Stimulated activated CD4-positive, alpha-beta T cell treated with anti-CD3 and anti-CD28 coated beads, Interleukin-1b, Interleukin-23, amount 100 ng/mL, for 4 hours (primary cell): ENCODE results near the gene CDC42EP2.
A peak's percentile ranks its signal among the peaks of the same experiment; 100 is the strongest.

Source experiments
- DNase-seq, 2 donors: peaks; one replicate each; pipeline ENCODE4 v3.0.0-alpha.2; 2020; ENCODE audit warnings: low read depth in 2 of 2

Gene CDC42EP2

DNA sequence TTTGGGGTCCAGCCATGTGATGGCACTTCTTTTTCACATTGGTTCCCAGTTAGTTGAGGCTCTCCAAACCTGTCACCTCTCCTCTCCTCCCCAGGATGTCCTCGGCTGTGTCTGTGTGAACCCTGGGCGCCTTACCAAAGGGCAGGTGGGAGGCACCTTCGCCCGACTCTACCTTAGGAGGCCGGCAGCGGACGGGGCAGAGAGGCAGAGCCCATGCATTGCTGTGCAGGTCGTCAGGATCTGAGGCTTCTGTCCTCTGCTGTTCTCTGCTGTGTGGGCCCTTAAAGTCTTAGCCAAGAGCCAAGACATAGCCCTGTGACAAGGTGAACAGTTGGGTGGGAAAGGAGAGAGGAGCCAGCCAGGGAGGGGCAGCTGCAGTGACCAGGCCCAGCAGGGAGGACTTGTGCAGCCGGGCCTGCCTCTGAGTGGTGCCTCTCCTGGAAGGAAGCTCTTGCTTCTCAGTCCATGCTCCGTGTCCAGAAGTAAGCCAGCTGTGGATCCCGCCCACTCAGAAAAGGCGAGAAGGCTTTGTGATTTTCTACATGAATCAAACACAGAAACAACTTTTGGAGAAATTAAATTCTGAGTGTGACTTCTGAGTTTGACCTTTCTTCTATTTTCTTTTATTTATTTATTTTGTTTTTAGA lies 17.5 kb upstream of the CDC42EP2 start:
- DNase-seq = no peak

DNA sequence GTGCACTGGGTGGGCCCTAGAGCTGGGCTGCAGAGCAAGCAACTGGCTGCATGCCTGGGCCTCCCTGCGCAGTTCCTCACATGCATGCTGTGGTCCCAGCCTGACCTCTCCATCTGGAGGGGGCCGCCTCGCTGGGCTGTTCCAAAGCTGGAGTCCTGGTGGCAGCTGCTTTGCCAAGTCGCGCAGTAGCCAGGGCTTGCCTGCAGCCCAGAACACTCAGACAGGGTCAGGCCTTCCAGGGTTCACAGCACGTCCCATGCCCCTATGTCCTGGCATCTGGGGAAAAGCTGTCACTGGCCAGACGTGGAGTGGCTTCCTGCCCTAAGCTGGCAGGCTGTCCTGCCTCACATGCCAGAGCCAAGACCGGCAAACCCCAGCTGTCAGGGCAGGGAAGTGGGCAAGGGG lies 16.5 kb upstream of the CDC42EP2 start:
- DNase-seq = no peak

- no peak for DNase-seq
Measured at GRCh38 chr11:65298655-65299179, 15.9 kb upstream of the CDC42EP2 start.

- no peak for DNase-seq
Measured at GRCh38 chr11:65300621-65301275, 13.9 kb upstream of the CDC42EP2 start.

GRCh38 chr11:65301491-65302329 lies 13.0 kb upstream of the CDC42EP2 start:
- no peak for DNase-seq

GRCh38 chr11:65303555-65303954 lies 11.1 kb upstream of the CDC42EP2 start:
- no peak for DNase-seq

GRCh38 chr11:65304110-65304509 lies 10.6 kb upstream of the CDC42EP2 start:
- DNase-seq = no peak

- DNase-seq = no peak
Measured at GRCh38 chr11:65304613-65305012, 10.1 kb upstream of the CDC42EP2 start.

- no peak for DNase-seq
Measured at GRCh38 chr11:65305501-65306268, 9.0 kb upstream of the CDC42EP2 start.

GRCh38 chr11:65307298-65308229 lies 7.1 kb upstream of the CDC42EP2 start:
- no peak for DNase-seq

DNA sequence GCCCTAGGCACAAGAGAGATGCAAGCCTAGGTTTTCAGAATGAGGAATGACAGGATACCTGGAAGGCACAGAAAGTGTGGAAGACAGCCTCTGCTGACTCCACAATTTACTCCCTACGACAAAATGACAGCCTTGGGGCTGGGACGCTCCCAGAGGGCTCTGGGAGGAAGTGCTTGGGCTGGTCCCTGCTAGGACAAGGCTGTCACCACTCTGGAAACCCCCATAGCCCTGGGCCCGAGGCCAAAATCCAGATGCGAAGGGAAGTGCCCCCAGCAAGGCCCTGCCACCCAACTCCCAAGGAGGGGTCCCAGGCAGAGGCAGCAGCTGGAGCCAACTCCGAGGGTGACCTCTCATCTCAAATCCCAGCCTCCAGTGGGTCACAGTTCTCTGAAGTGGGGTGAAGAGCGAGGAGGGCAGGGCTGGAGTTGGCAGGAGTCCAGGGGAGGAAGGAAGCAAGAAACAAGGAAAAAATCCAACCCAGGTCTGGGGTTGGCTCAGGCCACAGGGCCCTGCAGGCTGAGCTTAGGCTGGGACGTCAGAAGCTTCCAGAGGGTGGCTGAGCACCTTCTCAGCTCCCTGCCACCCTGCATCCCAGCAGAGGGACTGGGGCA lies 6.3 kb upstream of the CDC42EP2 start:
- no peak for DNase-seq

GRCh38 chr11:65309006-65309405 lies 5.7 kb upstream of the CDC42EP2 start:
- no peak for DNase-seq

DNA sequence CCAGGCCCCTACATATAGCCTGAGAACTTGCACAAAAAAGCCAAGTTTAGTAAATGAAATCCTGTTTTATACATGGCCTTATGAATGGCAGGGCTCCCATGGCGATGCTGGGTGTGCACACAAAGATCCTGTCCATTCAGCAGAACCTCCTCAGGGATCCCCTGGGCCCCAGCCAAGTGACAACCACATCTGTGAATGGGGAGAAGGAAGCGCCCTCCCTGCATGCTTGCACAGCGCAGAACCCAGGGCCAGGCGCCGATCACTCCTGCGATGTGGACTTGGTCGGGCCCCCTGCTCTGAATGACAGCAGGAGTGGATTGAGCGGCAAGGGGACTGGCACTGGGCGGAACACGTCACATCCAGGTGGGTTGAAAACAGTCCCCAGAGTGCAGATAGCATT lies 4.5 kb upstream of the CDC42EP2 start:
- DNase-seq = no peak

- no peak for DNase-seq
Measured at GRCh38 chr11:65310736-65311135, 3.9 kb upstream of the CDC42EP2 start.

- no peak for DNase-seq
Measured at GRCh38 chr11:65311170-65311678, 3.4 kb upstream of the CDC42EP2 start.

DNA sequence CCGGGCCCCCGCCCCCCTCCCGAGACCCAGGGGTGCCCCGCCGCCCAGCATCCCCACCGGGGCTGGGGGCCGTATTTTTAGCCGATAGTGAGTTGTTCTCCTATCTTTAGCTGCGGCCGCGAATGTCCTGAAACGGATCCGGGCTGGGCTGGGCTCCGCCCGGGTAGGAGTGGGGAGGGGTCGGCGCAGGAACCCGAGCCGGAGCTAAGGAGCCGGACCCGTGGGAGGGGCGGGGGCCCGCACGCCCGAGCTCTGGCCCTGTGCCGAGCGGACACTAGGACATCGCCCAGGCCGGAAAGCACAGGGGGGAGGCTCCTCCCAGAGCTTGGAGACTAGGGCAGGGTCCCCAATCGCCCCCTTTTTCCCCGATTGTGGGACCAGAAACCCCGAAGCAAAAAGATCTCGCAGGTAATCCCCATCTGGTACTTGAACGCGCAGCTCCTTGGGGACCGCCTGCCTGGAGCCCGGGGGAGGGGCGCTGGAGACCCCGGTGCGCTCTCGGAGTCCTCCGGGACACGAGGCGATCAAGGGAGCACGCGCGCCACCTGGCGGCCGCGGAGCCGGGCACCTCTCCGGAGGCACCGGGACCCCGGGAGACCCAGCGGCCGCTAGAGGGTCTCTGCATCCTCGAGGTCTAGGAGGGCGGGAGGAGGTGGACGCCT lies 669 bp downstream of the CDC42EP2 start:
- DNase-seq = peak; percentile 82 to 85

GRCh38 chr11:65315866-65316226 lies 1.2 kb downstream of the CDC42EP2 start:
- no peak for DNase-seq

DNA sequence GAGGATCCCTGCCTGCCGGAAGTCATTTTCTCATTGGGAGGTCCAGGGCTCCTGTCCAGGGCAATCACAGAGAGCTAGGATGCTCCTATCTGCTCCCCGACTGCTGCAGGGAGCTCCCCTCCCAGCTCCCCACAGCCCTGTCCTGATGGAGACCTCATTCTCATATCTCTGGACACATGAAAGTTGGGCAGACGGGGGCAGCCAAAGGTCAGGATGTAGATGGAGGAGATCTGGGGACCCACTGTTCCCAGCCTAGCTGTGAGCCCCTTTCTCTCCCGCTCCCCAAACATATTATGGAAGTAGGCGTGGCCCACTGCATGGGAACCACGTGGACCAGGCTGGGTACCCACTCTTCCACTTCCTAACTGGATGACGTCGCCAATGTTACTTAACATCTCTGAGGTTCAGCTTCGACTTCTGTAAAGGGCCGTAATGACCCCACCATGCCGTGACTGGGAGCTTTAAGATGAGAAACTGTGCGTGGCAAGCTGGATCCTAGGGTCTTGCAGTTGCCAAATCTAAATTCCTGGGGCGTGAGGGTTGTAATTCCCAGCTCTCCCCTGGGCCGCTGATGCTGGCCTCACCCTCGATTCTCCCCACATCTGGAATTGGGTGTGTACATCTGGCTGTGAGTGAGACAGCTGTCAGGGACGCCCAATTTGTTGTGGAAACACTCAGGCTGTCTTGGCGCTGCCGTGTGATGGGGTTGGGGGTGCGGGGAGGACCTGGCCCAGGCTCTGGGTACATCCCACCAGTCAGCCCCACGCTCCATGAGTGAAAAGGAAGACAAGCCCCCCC lies 1.8 kb downstream of the CDC42EP2 start:
- no peak for DNase-seq
